HepG2 (cell line): Measurements from ENCODE around the gene TXNIP.

Experiments
- CTCF ChIP-seq: sonication (generic); formaldehyde crosslinking; IDR thresholded peaks from 2 replicates; pipeline ENCODE4 v1.5.0; 2020; ENCODE audit warnings: mild to moderate bottlenecking, missing genetic modification reagents, moderate library complexity
- FOXP1 ChIP-seq, 2 experiments: fragments of 450-650 bp in 1 of 2; IDR thresholded peaks; 2 replicates each; pipeline ENCODE4 v1.6.1; 2017 to 2018; ENCODE audit warnings: antibody characterized with exemption in 1 of 2
- JUN ChIP-seq: sonication (generic); formaldehyde crosslinking; IDR thresholded peaks from 2 replicates; pipeline ENCODE4 v1.4.0; 2020; ENCODE audit warnings: mild to moderate bottlenecking, missing genetic modification reagents
- ZNF263 ChIP-seq: sonication (generic); formaldehyde crosslinking; IDR thresholded peaks from 2 replicates; pipeline ENCODE4 v1.4.0; 2020; ENCODE audit warnings: missing genetic modification reagents
- TF ChIP-seq, protein P1 (sequence below): sonication (generic); formaldehyde crosslinking; IDR thresholded peaks from 2 replicates; pipeline ENCODE4 v1.4.0; 2020; ENCODE audit warnings: missing genetic modification reagents, mild to moderate bottlenecking, borderline replicate concordance

DNA sequence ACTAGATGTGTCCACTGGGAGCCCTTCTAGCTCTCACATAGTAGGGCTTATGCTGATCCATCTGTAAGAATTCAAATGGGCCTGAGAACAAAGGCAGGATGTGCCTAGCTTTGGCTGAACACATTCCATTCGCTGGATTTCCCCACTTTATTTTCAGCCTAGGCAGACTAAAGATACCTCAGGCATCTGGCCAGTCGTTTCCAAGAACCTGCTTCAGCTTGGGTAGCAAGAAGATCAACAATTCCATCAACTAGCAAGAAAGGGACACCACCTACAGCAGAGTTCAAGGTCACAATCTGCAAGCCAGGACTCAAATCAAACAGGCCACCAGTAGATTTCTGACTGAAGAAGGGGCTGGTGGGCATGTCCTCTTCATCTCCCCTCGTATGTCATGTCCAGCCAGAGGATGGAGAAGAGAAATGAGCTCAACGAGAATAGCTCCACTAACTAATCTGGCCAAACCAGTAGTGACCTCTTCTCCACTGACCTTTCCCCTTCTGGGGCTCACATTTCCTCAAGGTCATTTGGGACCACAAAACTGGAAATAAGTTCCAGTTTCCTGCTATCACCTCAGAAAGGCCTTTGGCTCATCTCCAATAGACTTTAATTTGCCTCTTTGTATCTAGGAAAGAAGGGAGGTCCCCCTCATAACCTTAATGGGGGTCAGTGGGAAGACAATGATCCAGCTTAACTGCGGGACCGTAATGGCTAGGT is 14.2 kb downstream of the TXNIP start:
- TF ChIP-seq, protein P1, sequence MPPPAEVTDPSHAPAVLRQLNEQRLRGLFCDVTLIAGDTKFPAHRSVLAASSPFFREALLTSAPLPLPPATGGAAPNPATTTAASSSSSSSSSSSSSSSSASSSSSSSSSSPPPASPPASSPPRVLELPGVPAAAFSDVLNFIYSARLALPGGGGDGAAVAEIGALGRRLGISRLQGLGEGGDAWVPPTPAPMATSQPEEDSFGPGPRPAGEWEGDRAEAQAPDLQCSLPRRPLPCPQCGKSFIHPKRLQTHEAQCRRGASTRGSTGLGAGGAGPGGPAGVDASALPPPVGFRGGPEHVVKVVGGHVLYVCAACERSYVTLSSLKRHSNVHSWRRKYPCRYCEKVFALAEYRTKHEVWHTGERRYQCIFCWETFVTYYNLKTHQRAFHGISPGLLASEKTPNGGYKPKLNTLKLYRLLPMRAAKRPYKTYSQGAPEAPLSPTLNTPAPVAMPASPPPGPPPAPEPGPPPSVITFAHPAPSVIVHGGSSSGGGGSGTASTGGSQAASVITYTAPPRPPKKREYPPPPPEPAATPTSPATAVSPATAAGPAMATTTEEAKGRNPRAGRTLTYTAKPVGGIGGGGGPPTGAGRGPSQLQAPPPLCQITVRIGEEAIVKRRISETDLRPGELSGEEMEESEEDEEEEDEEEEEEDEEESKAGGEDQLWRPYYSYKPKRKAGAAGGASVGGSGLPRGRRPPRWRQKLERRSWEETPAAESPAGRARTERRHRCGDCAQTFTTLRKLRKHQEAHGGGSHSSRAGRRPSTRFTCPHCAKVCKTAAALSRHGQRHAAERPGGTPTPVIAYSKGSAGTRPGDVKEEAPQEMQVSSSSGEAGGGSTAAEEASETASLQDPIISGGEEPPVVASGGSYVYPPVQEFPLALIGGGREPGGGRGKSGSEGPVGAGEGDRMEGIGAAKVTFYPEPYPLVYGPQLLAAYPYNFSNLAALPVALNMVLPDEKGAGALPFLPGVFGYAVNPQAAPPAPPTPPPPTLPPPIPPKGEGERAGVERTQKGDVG, result no peak
- TF ChIP-seq FOXP1 (IDR thresholded peaks at IDR 0.05) (no peak), FOXP1 (CRISPR knock-in tag; IDR thresholded peaks at IDR 0.05) (no peak), CTCF (no peak), ZNF263 (CRISPR knock-in tag) (no peak), JUN (CRISPR knock-in tag) (no peak)
